ENCODE data around the gene MEG3.

MEG3 gene

GRCh38 chr14:100826391-100827100, 628 bp downstream of the MEG3 start:
- no peaks in the 10 kb centered on the region for H3K79me2 ChIP-seq (ENCODE audit: insufficient read depth, low read depth)

GRCh38 chr14:100827101-100828021, 1.4 kb downstream of the MEG3 start:
- Histone ChIP-seq H3K79me2 (ENCODE audit: insufficient read depth, low read depth) (no peaks in the 10 kb centered on the region), H3K4me2 (no peak overlapping the region), H3K9ac (no peak overlapping the region), H3K27me3 (ENCODE audit: insufficient read depth, low read depth) (peaks cover 11% of the 10 kb centered on the region; the same call in 1 of the 2 replicates), H3K4me3 (IDR thresholded peaks at IDR 0.05; ENCODE audit: insufficient read depth, low read depth, low read length) (no peak overlapping the region), H3K4me1 (ENCODE audit: low read depth, poor library complexity, severe bottlenecking) (no peaks in the 10 kb centered on the region), H2AFZ (ENCODE audit: low read depth) (no peak overlapping the region), H4K20me1 (ENCODE audit: insufficient read depth) (no peaks in the 10 kb centered on the region), H3K36me3 (ENCODE audit: insufficient read depth) (no peaks in the 10 kb centered on the region), H3K27ac (no peak overlapping the region)
- no peak for TF ChIP-seq CTCF (conservative IDR thresholded peaks at IDR 0.05; ENCODE audit: low read depth, low read length)

More at GRCh38 chr14:100826391-100827100, 628 bp downstream of the MEG3 start:
- no peak overlapping the region for H2AFZ ChIP-seq (ENCODE audit: low read depth)
- no peak overlapping the region for H3K4me2 ChIP-seq
- no peaks in the 10 kb centered on the region for H3K36me3 ChIP-seq (ENCODE audit: insufficient read depth)
- H3K27ac ChIP-seq = no peak overlapping the region
- peaks cover 6% of the 10 kb centered on the region; the same call in 1 of the 2 replicates for H3K27me3 ChIP-seq (ENCODE audit: insufficient read depth, low read depth)
- H3K9ac ChIP-seq = no peak overlapping the region
- H4K20me1 ChIP-seq (ENCODE audit: insufficient read depth) = no peaks in the 10 kb centered on the region
- no peak for TF ChIP-seq CTCF (conservative IDR thresholded peaks at IDR 0.05; ENCODE audit: low read depth, low read length)
- no peak overlapping the region for H3K4me3 ChIP-seq (IDR thresholded peaks at IDR 0.05; ENCODE audit: insufficient read depth, low read depth, low read length)
- H3K4me1 ChIP-seq (ENCODE audit: low read depth, poor library complexity, severe bottlenecking) = no peaks in the 10 kb centered on the region

GRCh38 chr14:100828031-100828769, 2.3 kb downstream of the MEG3 start:
- Histone ChIP-seq H3K36me3 (ENCODE audit: insufficient read depth) (no peaks in the 10 kb centered on the region), H3K79me2 (ENCODE audit: insufficient read depth, low read depth) (no peaks in the 10 kb centered on the region), H3K4me2 (no peak overlapping the region), H3K4me1 (ENCODE audit: low read depth, poor library complexity, severe bottlenecking) (no peaks in the 10 kb centered on the region), H3K4me3 (IDR thresholded peaks at IDR 0.05; ENCODE audit: insufficient read depth, low read depth, low read length) (no peak overlapping the region), H4K20me1 (ENCODE audit: insufficient read depth) (no peaks in the 10 kb centered on the region), H2AFZ (ENCODE audit: low read depth) (no peak overlapping the region), H3K9ac (no peak overlapping the region), H3K27me3 (ENCODE audit: insufficient read depth, low read depth) (peaks cover 11% of the 10 kb centered on the region; the same call in 1 of the 2 replicates), H3K27ac (no peak overlapping the region)
- no peak for TF ChIP-seq CTCF (conservative IDR thresholded peaks at IDR 0.05; ENCODE audit: low read depth, low read length)

GRCh38 chr14:100830681-100831080, 4.8 kb downstream of the MEG3 start:
- no peak overlapping the region for H3K27ac ChIP-seq
- H3K9ac ChIP-seq = no peak overlapping the region
- no peak for TF ChIP-seq CTCF (conservative IDR thresholded peaks at IDR 0.05; ENCODE audit: low read depth, low read length)
- no peaks in the 10 kb centered on the region for H3K79me2 ChIP-seq (ENCODE audit: insufficient read depth, low read depth)
- no peak overlapping the region for H3K4me2 ChIP-seq
- no peak overlapping the region for H2AFZ ChIP-seq (ENCODE audit: low read depth)
- H3K36me3 ChIP-seq (ENCODE audit: insufficient read depth) = no peaks in the 10 kb centered on the region
- peaks cover 17% of the 10 kb centered on the region; the same call in 1 of the 2 replicates for H3K27me3 ChIP-seq (ENCODE audit: insufficient read depth, low read depth)
- H3K4me3 ChIP-seq (IDR thresholded peaks at IDR 0.05; ENCODE audit: insufficient read depth, low read depth, low read length) = no peak overlapping the region
- no peaks in the 10 kb centered on the region for H4K20me1 ChIP-seq (ENCODE audit: insufficient read depth)
- no peaks in the 10 kb centered on the region for H3K4me1 ChIP-seq (ENCODE audit: low read depth, poor library complexity, severe bottlenecking)
